ENCODE data around the gene HSPA1L.

DNA sequence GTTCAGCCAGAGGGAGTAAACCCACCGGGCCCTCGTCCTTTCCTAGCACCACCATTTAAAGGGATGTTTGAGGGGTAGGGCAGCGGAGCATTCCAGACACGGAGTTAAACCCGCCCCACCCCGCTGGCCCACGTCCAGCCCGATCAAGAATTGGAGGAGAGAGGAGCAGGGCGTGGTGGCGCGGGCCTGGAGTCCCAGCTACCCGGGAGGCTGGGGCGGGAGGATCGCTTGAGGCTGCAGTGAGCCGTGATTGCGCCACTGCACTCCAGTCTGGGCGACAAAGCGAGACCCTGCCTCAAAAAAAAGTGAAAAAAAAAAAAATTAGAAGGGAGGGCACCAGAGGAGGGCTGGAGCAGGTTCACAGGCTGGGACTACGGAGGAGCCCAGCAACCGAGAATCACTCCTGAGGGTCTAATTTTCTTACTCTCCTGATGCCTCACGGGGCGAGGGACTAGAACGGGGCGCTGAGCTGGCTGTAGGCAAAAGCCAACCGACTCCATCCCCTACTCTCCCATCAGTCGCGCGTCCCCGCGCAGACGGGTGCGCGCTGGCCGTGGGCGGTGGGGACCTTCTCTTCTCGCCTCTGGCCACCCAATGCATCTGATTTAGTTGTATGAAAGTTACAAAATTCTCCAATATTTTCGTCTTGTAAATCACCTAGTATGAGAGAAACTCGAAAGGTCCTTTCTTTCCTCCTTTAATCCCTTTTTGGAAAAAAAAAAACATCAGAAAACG, 6.4 kb upstream of the HSPA1L start:
- TF ChIP-seq EZH2phosphoT487 (IDR thresholded peaks at IDR 0.05; ENCODE audit: low read depth, severe bottlenecking, unreplicated experiment): no peak
- TF ChIP-seq, protein P1, sequence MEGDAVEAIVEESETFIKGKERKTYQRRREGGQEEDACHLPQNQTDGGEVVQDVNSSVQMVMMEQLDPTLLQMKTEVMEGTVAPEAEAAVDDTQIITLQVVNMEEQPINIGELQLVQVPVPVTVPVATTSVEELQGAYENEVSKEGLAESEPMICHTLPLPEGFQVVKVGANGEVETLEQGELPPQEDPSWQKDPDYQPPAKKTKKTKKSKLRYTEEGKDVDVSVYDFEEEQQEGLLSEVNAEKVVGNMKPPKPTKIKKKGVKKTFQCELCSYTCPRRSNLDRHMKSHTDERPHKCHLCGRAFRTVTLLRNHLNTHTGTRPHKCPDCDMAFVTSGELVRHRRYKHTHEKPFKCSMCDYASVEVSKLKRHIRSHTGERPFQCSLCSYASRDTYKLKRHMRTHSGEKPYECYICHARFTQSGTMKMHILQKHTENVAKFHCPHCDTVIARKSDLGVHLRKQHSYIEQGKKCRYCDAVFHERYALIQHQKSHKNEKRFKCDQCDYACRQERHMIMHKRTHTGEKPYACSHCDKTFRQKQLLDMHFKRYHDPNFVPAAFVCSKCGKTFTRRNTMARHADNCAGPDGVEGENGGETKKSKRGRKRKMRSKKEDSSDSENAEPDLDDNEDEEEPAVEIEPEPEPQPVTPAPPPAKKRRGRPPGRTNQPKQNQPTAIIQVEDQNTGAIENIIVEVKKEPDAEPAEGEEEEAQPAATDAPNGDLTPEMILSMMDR (IDR thresholded peaks at IDR 0.05; ENCODE audit: poor library complexity): no peak
